GM12875 (cell line): Measurements from ENCODE around the gene PPP2R2D.

Experiments used
- H3K4me3 ChIP-seq: one replicate; pipeline ENCODE4 v1.5.1; 2011; ENCODE audit warnings: low read depth, low read length, control low read depth
- CTCF ChIP-seq: IDR thresholded peaks from 2 replicates; pipeline ENCODE4 v1.5.1; 2011; ENCODE audit warnings: low read depth, mild to moderate bottlenecking, control low read depth, inconsistent platforms, low read length, moderate library complexity, borderline replicate concordance; ENCODE audit not compliant: insufficient read depth

Gene PPP2R2D

GRCh38 chr10:131905603-131906268 lies 4.9 kb downstream of the PPP2R2D start:
- TF ChIP-seq CTCF: no peak
- no peak overlapping the region for H3K4me3 ChIP-seq

GRCh38 chr10:131906269-131906639 lies 5.4 kb downstream of the PPP2R2D start:
- TF ChIP-seq CTCF: no peak

GRCh38 chr10:131907679-131908078 lies 6.9 kb downstream of the PPP2R2D start:
- H3K4me3 ChIP-seq: no peak overlapping the region
- no peak for TF ChIP-seq CTCF

More at GRCh38 chr10:131906269-131906639, 5.4 kb downstream of the PPP2R2D start:
- no peak overlapping the region for H3K4me3 ChIP-seq

GRCh38 chr10:131908151-131908550 lies 7.3 kb downstream of the PPP2R2D start:
- no peak overlapping the region for H3K4me3 ChIP-seq

GRCh38 chr10:131909014-131909808 lies 8.4 kb downstream of the PPP2R2D start:
- TF ChIP-seq CTCF: no peak
- H3K4me3 ChIP-seq: no peak overlapping the region

More at GRCh38 chr10:131908151-131908550, 7.3 kb downstream of the PPP2R2D start:
- TF ChIP-seq CTCF: no peak

- TF ChIP-seq CTCF: no peak
- H3K4me3 ChIP-seq: no peak overlapping the region
These were observed 9.1 kb downstream of the PPP2R2D start for GRCh38 chr10:131909929-131910328.
